ENCODE measurements around the gene SYNRG.
A peak's percentile ranks its signal among the peaks of the same experiment; 100 is the strongest.

The SYNRG gene

GRCh38 chr17:37502009-37502936 lies 106.9 kb downstream of the SYNRG start:
- DNase-seq (ENCODE audit: low spot score), result no peak

DNA sequence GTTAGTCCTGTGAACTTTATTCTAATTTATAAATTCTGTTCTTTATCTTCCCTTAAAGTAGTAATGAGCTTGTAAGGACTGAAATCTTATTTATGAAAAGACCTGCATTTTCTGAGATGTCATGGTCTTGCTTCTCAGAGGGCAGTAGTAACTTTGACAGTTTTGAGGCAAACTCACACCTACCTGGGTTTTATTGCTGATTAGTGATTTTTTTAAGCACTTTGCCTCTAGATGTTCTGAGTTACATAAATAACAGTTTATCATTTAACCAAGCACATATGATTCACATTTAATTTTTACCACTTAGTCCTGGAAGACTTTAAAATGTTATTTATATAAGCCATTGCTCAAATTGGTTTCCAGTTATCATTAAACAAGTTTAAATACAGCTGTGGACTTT lies 108.8 kb downstream of the SYNRG start:
- no peak for DNase-seq (ENCODE audit: low spot score)

DNA sequence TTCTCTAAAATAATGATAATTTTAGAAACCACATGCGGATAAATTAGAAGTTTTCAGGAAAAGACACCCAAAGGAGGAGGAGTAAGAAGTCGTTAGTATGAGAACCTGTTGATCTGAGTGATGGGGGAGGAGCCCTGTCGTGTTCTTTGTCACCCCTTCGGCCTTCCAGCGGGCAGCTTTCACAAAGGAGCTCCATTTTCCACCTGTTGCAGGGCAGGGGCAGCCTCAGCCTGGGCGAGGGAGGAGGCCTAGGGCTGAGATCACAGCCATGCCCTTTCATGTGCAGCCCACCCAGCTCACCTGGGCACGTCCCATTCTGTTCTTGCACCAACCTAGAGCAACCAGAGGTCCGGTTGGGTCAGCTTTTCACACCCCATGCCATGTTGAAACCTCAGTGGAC lies 114.2 kb downstream of the SYNRG start:
- peak; percentile 43 for DNase-seq (ENCODE audit: low spot score)

- no peak for DNase-seq (ENCODE audit: low spot score)
Observed at GRCh38 chr17:37494401-37494831, 114.8 kb downstream of the SYNRG start.

GRCh38 chr17:37493249-37494027 lies 115.8 kb downstream of the SYNRG start:
- DNase-seq (ENCODE audit: low spot score), result no peak

GRCh38 chr17:37492167-37492566 lies 117.1 kb downstream of the SYNRG start:
- DNase-seq (ENCODE audit: low spot score), result no peak

GRCh38 chr17:37490638-37491614 lies 118.3 kb downstream of the SYNRG start:
- peak; percentile 52 for DNase-seq (ENCODE audit: low spot score)

GRCh38 chr17:37490022-37490587 lies 119.1 kb downstream of the SYNRG start:
- peak; percentile 70 for DNase-seq (ENCODE audit: low spot score)

- DNase-seq (ENCODE audit: low spot score), result peak; percentile 95
Observed at GRCh38 chr17:37489197-37490001, 119.8 kb downstream of the SYNRG start, which contains the start of gene DUSP14. DUSP14 (plus strand) TSS chr17:37489891; CDS start chr17:37512273, 22,382 bp downstream.

DNA sequence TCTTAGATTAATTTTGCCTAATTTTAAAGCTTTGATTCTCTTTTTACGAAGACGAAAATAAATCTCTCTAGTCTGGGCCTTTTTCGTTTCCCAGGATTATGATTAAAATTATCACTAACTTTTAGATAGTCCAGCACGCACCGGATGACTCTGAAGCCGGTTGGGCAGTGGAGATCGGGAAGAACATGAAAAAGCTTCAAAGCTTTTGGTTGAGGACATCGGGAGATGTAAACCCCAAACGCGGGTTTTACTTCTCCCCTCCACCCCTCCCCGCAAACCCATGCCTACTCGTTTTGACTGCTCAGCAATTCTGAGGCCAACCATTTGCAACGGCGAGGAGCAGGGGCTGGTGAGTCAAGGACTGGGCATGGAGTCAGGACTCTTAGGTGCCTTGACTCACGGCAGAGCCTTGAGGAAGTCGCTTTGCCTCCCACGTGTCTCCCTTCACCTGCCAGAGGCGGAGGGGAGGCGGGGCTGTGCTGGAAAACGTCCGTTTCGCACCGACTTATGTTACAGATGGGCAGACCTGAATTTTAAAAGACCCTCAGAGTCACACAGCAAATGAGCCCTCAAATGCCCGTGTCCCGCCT lies 120.5 kb downstream of the SYNRG start:
- peak; percentile 70 for DNase-seq (ENCODE audit: low spot score)

- peak; percentile 33 for DNase-seq (ENCODE audit: low spot score)
Observed at GRCh38 chr17:37488009-37488604, 121.1 kb downstream of the SYNRG start.

DNA sequence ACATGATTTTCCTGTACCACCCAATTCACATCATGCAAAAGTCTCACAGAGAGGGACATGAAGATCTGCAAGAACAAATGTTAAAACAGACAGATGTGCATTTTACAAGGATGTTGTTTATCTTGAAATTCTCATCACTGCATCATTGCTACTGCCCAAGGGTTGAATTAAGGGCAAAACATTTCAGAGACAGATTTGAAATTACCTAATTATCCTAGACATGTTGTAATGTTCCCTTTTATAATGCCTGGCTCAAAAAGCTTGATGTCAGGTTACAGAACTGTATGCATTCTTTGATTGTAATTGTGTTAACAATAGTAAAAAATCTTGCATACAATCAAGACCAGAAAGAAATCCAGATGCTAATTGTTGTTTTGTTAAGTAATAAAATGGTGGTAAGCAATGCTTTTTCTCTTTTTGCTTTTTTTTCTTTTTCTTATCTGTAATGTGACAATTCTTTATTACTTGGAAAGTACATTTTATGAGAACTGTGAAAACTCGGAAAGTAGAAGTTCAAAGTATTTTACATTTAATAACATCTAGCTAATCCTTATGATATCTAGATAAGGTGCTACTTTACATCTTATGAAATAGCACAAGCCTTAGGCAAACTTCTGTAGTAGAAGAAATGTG lies 123.2 kb downstream of the SYNRG start:
- no peak for DNase-seq (ENCODE audit: low spot score)

GRCh38 chr17:37483311-37484039 lies 125.7 kb downstream of the SYNRG start:
- peak; percentile 26 for DNase-seq (ENCODE audit: low spot score)

GRCh38 chr17:37481001-37481665 lies 128.1 kb downstream of the SYNRG start:
- DNase-seq (ENCODE audit: low spot score), result no peak

- no peak for DNase-seq (ENCODE audit: low spot score)
Observed at GRCh38 chr17:37480427-37480826, 128.8 kb downstream of the SYNRG start.

DNA sequence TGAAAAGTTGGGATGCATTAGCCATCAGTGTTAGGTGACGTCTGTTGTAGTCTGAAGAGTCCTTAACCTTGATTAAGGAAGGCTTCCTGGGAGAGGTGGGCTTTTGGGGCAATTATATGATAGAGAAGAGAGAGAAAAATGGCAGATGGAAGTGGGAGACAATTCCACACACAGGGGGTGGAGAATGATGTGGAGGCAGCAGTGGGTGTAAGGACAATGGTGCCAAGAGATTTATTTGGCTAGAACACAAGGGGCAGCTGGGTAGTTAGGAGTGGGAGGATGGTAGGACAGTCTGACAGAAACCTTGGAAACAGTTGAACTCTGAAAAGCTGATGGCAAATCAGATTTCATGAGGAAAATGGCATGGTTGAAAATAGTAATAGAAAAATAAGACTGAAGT lies 130.2 kb downstream of the SYNRG start:
- DNase-seq (ENCODE audit: low spot score), result no peak

DNA sequence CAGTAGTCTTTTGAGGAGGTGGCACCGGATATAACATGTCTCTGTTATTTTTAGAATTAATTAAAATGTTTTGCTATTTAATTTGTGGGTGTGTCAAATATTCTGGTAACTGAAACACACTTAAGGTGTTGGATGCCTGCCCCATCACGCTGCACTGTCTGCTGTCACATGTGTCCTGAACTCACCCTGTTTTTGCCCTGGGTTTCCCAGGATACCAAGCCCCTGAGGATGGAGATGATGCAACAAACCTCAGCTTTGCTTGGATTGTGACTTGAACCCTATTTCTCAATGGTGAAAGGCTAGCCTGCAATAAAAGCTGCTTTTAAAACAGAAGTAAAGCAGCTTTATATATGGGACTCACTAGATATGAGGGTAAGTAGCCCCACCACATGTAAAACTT lies 131.0 kb downstream of the SYNRG start:
- no peak for DNase-seq (ENCODE audit: low spot score)
